ENCODE results near the gene MRAP. TPM values are rescaled to one million over a fixed set of nuclear protein-coding genes. Genes with fewer than 3 reads are reported as not detected.

The MRAP gene
- polyA plus RNA-seq, 3 donors = not detected

DNA sequence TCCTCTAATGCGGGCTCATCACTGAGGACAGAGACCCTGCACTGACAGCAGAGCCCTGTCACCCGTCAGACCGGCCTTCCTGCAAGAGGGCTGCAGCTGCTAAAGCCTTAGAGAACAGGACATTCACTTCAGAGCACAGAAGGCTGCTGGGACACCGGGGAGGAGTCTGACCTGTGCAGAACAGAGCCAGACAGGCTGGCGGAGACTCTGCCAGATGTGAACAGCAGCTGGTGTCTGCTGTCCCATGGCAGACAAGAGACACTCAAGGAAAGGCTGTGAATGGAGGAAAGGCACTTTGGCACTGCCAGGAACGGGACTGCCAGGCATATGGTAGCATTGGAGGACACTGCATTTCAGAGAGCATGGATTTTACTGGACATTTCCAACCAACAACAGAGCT lies 21.4 kb downstream of the MRAP start:
- no peak overlapping the region for H3K27ac Mint-ChIP-seq
- H3K27me3 Mint-ChIP-seq (ENCODE audit: low read depth in 3 of 3) = peaks cover 0 to 2% (median 0%) of the 10 kb centered on the region in 3 donors
- H3K27me3 ChIP-seq (ENCODE audit: control insufficient read depth in 2 of 2, insufficient read depth in 2 of 2, low read length in 2 of 2) = no peaks in the 10 kb centered on the region
- no peaks in the 10 kb centered on the region for H4K20me1 ChIP-seq (ENCODE audit: insufficient read depth, low read length)
- no peak overlapping the region for H3K9ac ChIP-seq (ENCODE audit: insufficient read depth, low read length, poor library complexity, severe bottlenecking)
- H3K4me1 Mint-ChIP-seq = no peaks in the 10 kb centered on the region
- intact Hi-C loops (cut with micrococcal nuclease) = no loop called here
- no peak for DNase-seq
- H3K27ac ChIP-seq (ENCODE audit: low read depth in 1 of 2, low read length in 2 of 2) = no peak overlapping the region
- H3K4me3 ChIP-seq (replicated peaks in 1 of 3; ENCODE audit: low read depth in 2 of 3, low read length in 3 of 3) = no peak overlapping the region
- peaks cover 84 to 95% of the 10 kb centered on the region in 2 donors for H3K36me3 Mint-ChIP-seq
- peaks cover 0 to 2% (median 0%) of the 10 kb centered on the region in 7 donors for H3K9me3 Mint-ChIP-seq
- WGBS (ENCODE audit: insufficient coverage) = 97% methylated on average over 5 of the region's 6 CpGs
- H3K4me2 ChIP-seq (replicated peaks; ENCODE audit: extremely low read depth, low read length, poor library complexity, severe bottlenecking) = no peak overlapping the region
- H3K79me2 ChIP-seq (ENCODE audit: insufficient read depth, low read length) = no peaks in the 10 kb centered on the region
- H3K9me3 ChIP-seq (replicated peaks in 1 of 2; ENCODE audit: control insufficient read depth in 1 of 2, insufficient read depth in 1 of 2, low read length in 2 of 2) = no peaks in the 10 kb centered on the region
- H2AFZ ChIP-seq (ENCODE audit: insufficient read depth, low read depth, low read length, poor library complexity, severe bottlenecking) = no peak overlapping the region
- no peak overlapping the region for H3K4me3 Mint-ChIP-seq
- H3K36me3 ChIP-seq (replicated peaks in 1 of 2; ENCODE audit: control insufficient read depth in 1 of 2, insufficient read depth in 2 of 2, low read length in 2 of 2) = peaks cover 88 to 98% of the 10 kb centered on the region in 2 donors
- TF ChIP-seq, protein P1, sequence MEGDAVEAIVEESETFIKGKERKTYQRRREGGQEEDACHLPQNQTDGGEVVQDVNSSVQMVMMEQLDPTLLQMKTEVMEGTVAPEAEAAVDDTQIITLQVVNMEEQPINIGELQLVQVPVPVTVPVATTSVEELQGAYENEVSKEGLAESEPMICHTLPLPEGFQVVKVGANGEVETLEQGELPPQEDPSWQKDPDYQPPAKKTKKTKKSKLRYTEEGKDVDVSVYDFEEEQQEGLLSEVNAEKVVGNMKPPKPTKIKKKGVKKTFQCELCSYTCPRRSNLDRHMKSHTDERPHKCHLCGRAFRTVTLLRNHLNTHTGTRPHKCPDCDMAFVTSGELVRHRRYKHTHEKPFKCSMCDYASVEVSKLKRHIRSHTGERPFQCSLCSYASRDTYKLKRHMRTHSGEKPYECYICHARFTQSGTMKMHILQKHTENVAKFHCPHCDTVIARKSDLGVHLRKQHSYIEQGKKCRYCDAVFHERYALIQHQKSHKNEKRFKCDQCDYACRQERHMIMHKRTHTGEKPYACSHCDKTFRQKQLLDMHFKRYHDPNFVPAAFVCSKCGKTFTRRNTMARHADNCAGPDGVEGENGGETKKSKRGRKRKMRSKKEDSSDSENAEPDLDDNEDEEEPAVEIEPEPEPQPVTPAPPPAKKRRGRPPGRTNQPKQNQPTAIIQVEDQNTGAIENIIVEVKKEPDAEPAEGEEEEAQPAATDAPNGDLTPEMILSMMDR (IDR thresholded peaks at IDR 0.05) = no peak
- no peaks in the 10 kb centered on the region for H3K4me1 ChIP-seq (ENCODE audit: control insufficient read depth in 1 of 2, insufficient read depth in 2 of 2, low read length in 2 of 2)

DNA sequence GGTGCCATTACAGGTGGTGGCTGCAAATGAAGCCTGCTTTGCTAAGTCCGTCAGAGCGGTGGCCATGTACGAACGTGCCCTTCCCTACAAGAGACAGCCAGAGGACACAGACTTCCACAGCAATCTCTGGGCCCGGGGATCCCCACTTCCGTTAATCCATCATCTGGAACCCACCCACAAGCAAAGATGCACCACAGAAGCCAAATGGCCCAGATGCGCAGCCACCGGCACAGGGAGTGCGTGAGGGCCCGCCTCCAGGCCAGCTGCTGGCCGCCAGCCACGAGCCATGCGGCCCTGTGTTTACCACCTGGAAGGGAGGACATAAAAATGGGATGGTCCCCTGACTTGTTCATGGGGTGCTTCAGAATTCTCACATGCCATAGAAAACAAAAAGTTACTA lies 22.1 kb downstream of the MRAP start:
- no peaks in the 10 kb centered on the region for H3K27me3 ChIP-seq (ENCODE audit: control insufficient read depth in 2 of 2, insufficient read depth in 2 of 2, low read length in 2 of 2)
- H3K79me2 ChIP-seq (ENCODE audit: insufficient read depth, low read length) = no peaks in the 10 kb centered on the region
- TF ChIP-seq, protein P1 (IDR thresholded peaks at IDR 0.05) = no peak
- WGBS (ENCODE audit: insufficient coverage) = 96% methylated on average over 9 of the region's 13 CpGs
- no peak overlapping the region for H3K9ac ChIP-seq (ENCODE audit: insufficient read depth, low read length, poor library complexity, severe bottlenecking)
- H3K9me3 ChIP-seq (replicated peaks in 1 of 2; ENCODE audit: control insufficient read depth in 1 of 2, insufficient read depth in 1 of 2, low read length in 2 of 2) = no peaks in the 10 kb centered on the region
- Mint-ChIP-seq H3K27ac (peak overlapping the region in 1 of 7 donors; percentile 33), H3K36me3 (peaks cover 90 to 97% of the 10 kb centered on the region in 2 donors), H3K4me1 (no peaks in the 10 kb centered on the region), H3K4me3 (no peak overlapping the region), H3K27me3 (ENCODE audit: low read depth in 3 of 3) (peaks cover 0 to 2% (median 0%) of the 10 kb centered on the region in 3 donors), H3K9me3 (peaks cover 0 to 2% (median 0%) of the 10 kb centered on the region in 7 donors)
- H3K27ac ChIP-seq (ENCODE audit: low read depth in 1 of 2, low read length in 2 of 2) = no peak overlapping the region
- no peak overlapping the region for H3K4me2 ChIP-seq (replicated peaks; ENCODE audit: extremely low read depth, low read length, poor library complexity, severe bottlenecking)
- H3K4me1 ChIP-seq (ENCODE audit: control insufficient read depth in 1 of 2, insufficient read depth in 2 of 2, low read length in 2 of 2) = no peaks in the 10 kb centered on the region
- intact Hi-C loops (cut with micrococcal nuclease) = no loop called here
- DNase-seq = no peak
- no peak overlapping the region for H3K4me3 ChIP-seq (replicated peaks in 1 of 3; ENCODE audit: low read depth in 2 of 3, low read length in 3 of 3)
- no peak overlapping the region for H2AFZ ChIP-seq (ENCODE audit: insufficient read depth, low read depth, low read length, poor library complexity, severe bottlenecking)
- no peaks in the 10 kb centered on the region for H4K20me1 ChIP-seq (ENCODE audit: insufficient read depth, low read length)
- H3K36me3 ChIP-seq (replicated peaks in 1 of 2; ENCODE audit: control insufficient read depth in 1 of 2, insufficient read depth in 2 of 2, low read length in 2 of 2) = peaks cover 94 to 100% of the 10 kb centered on the region in 2 donors

Data from CD14-positive monocyte (primary cell).